A549 (cell line): ENCODE data around the gene PVR. TPM values are rescaled to one million over a fixed set of nuclear protein-coding genes. Genes with fewer than 3 reads are reported as not detected.

Source experiments
- ATAC-seq, 2 experiments: fragments of 200-7000 bp in 1 of 2; fragments of >200 bp in 1 of 2; cut with Nextera tagmentation in 1 of 2; cut with Tn5 transposase in 1 of 2; 3 replicates each; pipeline versions ENCODE4 v1.8.0 to v1.9.1; 2018 to 2020; ENCODE audit warnings: mild to moderate bottlenecking in 1 of 2, moderate library complexity in 1 of 2
- CTCF ChIA-PET: fragments of 300-600 bp; sonication (Branson Sonifier 250); formaldehyde crosslinking; extraction: SDS; loops from one replicate; lab custom pipeline; 2021; ENCODE audit warnings: antibody characterized with exemption, inconsistent platforms; lab: Yijun Ruan, JAX
- POLR2A ChIA-PET: fragments of 350-600 bp; formaldehyde crosslinking; extraction: SDS; loops from one replicate; lab custom pipeline; 2021; ENCODE audit warnings: antibody characterized with exemption, inconsistent platforms; lab: Yijun Ruan, JAX
- DNase-seq, 2 experiments: peaks; one replicate each; pipeline versions ENCODE4 v3.0.0 to v3.0.0-alpha.2; 2011 to 2016; ENCODE audit warnings: low read depth in 1 of 2, low spot score in 1 of 2
- FAIRE-seq: peaks from 2 replicates; lab custom pipeline; 2011; peaks lifted over from hg19 to GRCh38; lab: Jason Lieb, UNC
- H3K27ac ChIP-seq, 2 experiments: fragments of >200 bp; sonication (Bioruptor Twin); formaldehyde crosslinking; 3 replicates each; pipeline ENCODE4 v1.5.1; 2016 to 2017
- H3K4me1 ChIP-seq: fragments of >200 bp; sonication (Bioruptor Twin); formaldehyde crosslinking; 3 replicates; pipeline ENCODE4 v1.6.1; 2016
- H3K4me2 ChIP-seq: fragments of >200 bp; sonication (Bioruptor Twin); formaldehyde crosslinking; 3 replicates; pipeline ENCODE4 v1.6.1; 2016
- H3K4me3 ChIP-seq: fragments of >200 bp; sonication (Bioruptor Twin); formaldehyde crosslinking; 3 replicates; pipeline ENCODE4 v1.5.1; 2016
- H3K9me3 ChIP-seq: fragments of >200 bp; sonication (Bioruptor Twin); formaldehyde crosslinking; 3 replicates; pipeline ENCODE4 v1.6.1; 2016
- CEBPB ChIP-seq, 2 experiments: fragments of >200 bp in 1 of 2; sonication (Bioruptor Twin) in 1 of 2; formaldehyde crosslinking in 1 of 2; IDR thresholded peaks; 2 replicates each; pipeline ENCODE4 v1.6.1; 2012 to 2016
- FOSB ChIP-seq: fragments of 250-450 bp; sonication (Bioruptor Pico); IDR thresholded peaks from 2 replicates; pipeline ENCODE4 v1.5.0; 2020; ENCODE audit warnings: mild to moderate bottlenecking, moderate library complexity
- FOSL2 ChIP-seq, 2 experiments: fragments of 450-650 bp in 1 of 2; fragments of >200 bp in 1 of 2; sonication (Bioruptor Twin) in 1 of 2; formaldehyde crosslinking; IDR thresholded peaks; 2 replicates each; pipeline versions ENCODE4 v1.5.0 to v1.6.1; 2016 to 2020; ENCODE audit warnings: mild to moderate bottlenecking in 1 of 2, moderate library complexity in 1 of 2
- GATA3 ChIP-seq: IDR thresholded peaks from 2 replicates; pipeline ENCODE4 v1.6.1; 2012; ENCODE audit warnings: borderline replicate concordance
- HEYL ChIP-seq: fragments of 250-450 bp; sonication (Bioruptor Pico); IDR thresholded peaks from 2 replicates; pipeline ENCODE4 v1.8.0; 2021; ENCODE audit warnings: mild to moderate bottlenecking, moderate library complexity
- HOXB13 ChIP-seq: fragments of 250-450 bp; sonication (Bioruptor Pico); IDR thresholded peaks from 2 replicates; pipeline ENCODE4 v1.5.0; 2020; ENCODE audit warnings: low read depth, mild to moderate bottlenecking, moderate library complexity
- HOXB5 ChIP-seq: fragments of 250-450 bp; sonication (Bioruptor Pico); IDR thresholded peaks from 2 replicates; pipeline ENCODE4 v1.5.0; 2020; ENCODE audit warnings: mild to moderate bottlenecking, moderate library complexity
- JUN ChIP-seq, 2 experiments: fragments of >200 bp; sonication (Bioruptor Twin); formaldehyde crosslinking; IDR thresholded peaks; 2 replicates in 1 of 2; 3 replicates in 1 of 2; pipeline ENCODE4 v1.6.1; 2016 to 2017
- JUNB ChIP-seq: fragments of >200 bp; sonication (Bioruptor Twin); formaldehyde crosslinking; IDR thresholded peaks from 2 replicates; pipeline ENCODE4 v1.6.1; 2016
- KDM1A ChIP-seq: fragments of 200-600 bp; sonication (generic); IDR thresholded peaks from 2 replicates; pipeline ENCODE4 v1.6.1; 2016; ENCODE audit warnings: low read depth, mild to moderate bottlenecking
- KDM5A ChIP-seq: fragments of 200-600 bp; sonication (generic); IDR thresholded peaks from 2 replicates; pipeline ENCODE4 v1.6.1; 2016; ENCODE audit warnings: antibody characterized with exemption, mild to moderate bottlenecking
- NFE2L2 ChIP-seq: fragments of 150-350 bp; conservative IDR thresholded peaks from 2 replicates; pipeline ENCODE4 v1.6.1; 2014; ENCODE audit warnings: low read length
- NPAS2 ChIP-seq: fragments of 250-450 bp; sonication (Bioruptor Pico); IDR thresholded peaks from 2 replicates; pipeline ENCODE4 v1.8.0; 2022; ENCODE audit warnings: mild to moderate bottlenecking, moderate library complexity, borderline replicate concordance
- NR3C1 ChIP-seq: fragments of >200 bp; sonication (Bioruptor Twin); formaldehyde crosslinking; IDR thresholded peaks from 3 replicates; pipeline ENCODE4 v1.6.1; 2017
- PHF8 ChIP-seq: fragments of 200-600 bp; sonication (generic); IDR thresholded peaks from 2 replicates; pipeline ENCODE4 v1.6.1; 2016; ENCODE audit warnings: low read depth, mild to moderate bottlenecking, antibody characterized with exemption, moderate library complexity, borderline replicate concordance
- POLR2A ChIP-seq: IDR thresholded peaks from 2 replicates; pipeline ENCODE4 v1.6.1; 2012; ENCODE audit warnings: mild to moderate bottlenecking, low read length
- POLR2AphosphoS2 ChIP-seq: conservative IDR thresholded peaks from 2 replicates; pipeline ENCODE4 v1.6.1; 2012; ENCODE audit warnings: low read length, improper control_type of control experiment, inconsistent platforms
- RCOR1 ChIP-seq: fragments of 150-350 bp; IDR thresholded peaks from 2 replicates; pipeline ENCODE4 v1.6.1; 2014; ENCODE audit warnings: antibody characterized with exemption, low read length, low read depth
- RFX5 ChIP-seq: fragments of 450-650 bp; IDR thresholded peaks from 2 replicates; pipeline ENCODE4 v1.7.1; 2014; ENCODE audit warnings: antibody characterized with exemption, mild to moderate bottlenecking, moderate library complexity
- RNF2 ChIP-seq: fragments of 200-600 bp; sonication (generic); IDR thresholded peaks from 2 replicates; pipeline ENCODE4 v1.6.1; 2016; ENCODE audit warnings: low read depth, mild to moderate bottlenecking, antibody characterized with exemption, moderate library complexity, borderline replicate concordance
- ZNF302 ChIP-seq: fragments of 250-450 bp; sonication (Bioruptor Pico); IDR thresholded peaks from 2 replicates; pipeline ENCODE4 v1.9.0; 2021; ENCODE audit warnings: inconsistent platforms, mild to moderate bottlenecking, moderate library complexity
- ZSCAN20 ChIP-seq: fragments of 250-450 bp; sonication (Bioruptor Pico); IDR thresholded peaks from 2 replicates; pipeline ENCODE4 v1.8.0; 2022; ENCODE audit warnings: mild to moderate bottlenecking, moderate library complexity
- WGBS: methylation state at CpG from one replicate; pipeline ENCODE4 v1.1.6; 2017; ENCODE audit errors: missing lambda C conversion rate; 5-methylcytosine and 5-hydroxymethylcytosine counted together
- polyA plus RNA-seq, 4 experiments: library from polyadenylated mRNA; depleted of rRNA in 3 of 4; stranded (reverse); fragments of >200 nt; fragmentation: RNase III in 1 of 4; extraction: RNeasy Plus Mini Kit Qiagen cat#74134 plus additional on column Dnase treatment in 1 of 4; gene quantifications; 2 replicates in 3 of 4; 3 replicates in 1 of 4; pipeline ENCODE4 v1.2.3, GENCODE V29; 2011 to 2017
- TF ChIP-seq, protein P1 (sequence below): IDR thresholded peaks from 2 replicates; pipeline ENCODE4 v1.6.1; 2012
- TF ChIP-seq, protein P2 (sequence below): fragments of >200 bp; sonication (Bioruptor Twin); formaldehyde crosslinking; IDR thresholded peaks from 3 replicates; pipeline ENCODE4 v1.5.1; 2016
- TF ChIP-seq, protein P3 (sequence below): fragments of 250-450 bp; sonication (Bioruptor Pico); IDR thresholded peaks from 2 replicates; pipeline ENCODE4 v1.5.0; 2021; ENCODE audit warnings: mild to moderate bottlenecking, moderate library complexity, borderline replicate concordance
- TF ChIP-seq, protein P4 (sequence below): IDR thresholded peaks from 2 replicates; pipeline ENCODE4 v1.6.1; 2012
- TF ChIP-seq, protein P5 (sequence below): fragments of >200 bp; sonication (Bioruptor Twin); formaldehyde crosslinking; IDR thresholded peaks from 3 replicates; pipeline ENCODE4 v1.6.1; 2016
- TF ChIP-seq, protein P6 (sequence below): fragments of 450-650 bp; IDR thresholded peaks from 2 replicates; pipeline ENCODE4 v1.6.1; 2014; ENCODE audit warnings: antibody characterized with exemption

PVR gene
- polyA plus RNA-seq, 2 of the 4 experiments (the other 2 are of a cell fraction), result 90.3 to 108 TPM

DNA sequence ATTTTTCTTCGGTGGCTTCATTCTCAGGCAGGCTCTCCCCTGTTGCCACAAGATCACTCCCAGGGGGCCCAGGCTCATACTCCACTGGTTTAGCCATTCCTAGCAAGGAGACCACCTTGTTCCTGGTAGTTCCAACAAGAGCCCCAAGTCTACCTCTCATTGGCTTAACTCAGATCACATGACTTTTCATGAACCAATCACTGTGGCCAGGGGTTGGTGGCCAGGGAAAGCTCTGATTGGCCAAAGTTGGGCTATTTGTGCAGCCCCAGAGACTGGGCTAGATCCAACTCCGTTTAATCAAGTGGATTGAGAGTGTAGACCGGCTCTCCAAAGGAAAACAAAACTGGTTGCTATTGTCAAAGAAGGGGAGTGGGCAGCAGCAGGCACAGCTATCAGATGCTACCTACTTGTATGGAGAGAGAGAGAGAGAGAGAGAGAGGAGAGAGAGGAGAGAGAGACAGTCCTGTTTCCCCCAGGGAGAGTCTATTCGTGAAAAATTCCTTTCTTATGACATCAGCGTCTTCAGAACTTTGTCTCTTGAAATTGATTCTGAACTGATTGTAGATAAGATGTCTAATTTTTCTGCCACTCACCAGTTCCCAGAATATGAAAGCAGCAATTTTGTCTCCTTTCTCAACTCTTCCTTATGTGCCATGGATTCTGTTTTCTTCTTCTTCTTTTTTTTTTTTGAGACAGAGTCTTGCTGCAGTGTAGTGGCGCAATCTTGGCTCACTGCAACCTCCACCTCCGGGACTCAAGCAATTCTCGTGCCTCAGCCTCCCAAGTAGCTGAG, 33.5 kb downstream of the PVR start:
- FAIRE-seq, result peak; percentile 99
- no peak for TF ChIP-seq NR3C1
- TF ChIP-seq CEBPB (IDR thresholded peaks at IDR 0.05), result peak; percentile 82 to 93
- TF ChIP-seq RNF2, result no peak
- 0 out of 2 replicates have a peak, but pooled peaks have one; percentile 22 for TF ChIP-seq ZSCAN20 (CRISPR knock-in tag)
- TF ChIP-seq, protein P1, sequence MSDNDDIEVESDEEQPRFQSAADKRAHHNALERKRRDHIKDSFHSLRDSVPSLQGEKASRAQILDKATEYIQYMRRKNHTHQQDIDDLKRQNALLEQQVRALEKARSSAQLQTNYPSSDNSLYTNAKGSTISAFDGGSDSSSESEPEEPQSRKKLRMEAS, result peak; percentile 15; the same call in 1 of the 2 replicates
- TF ChIP-seq FOSL2 (IDR thresholded peaks at IDR 0.05), result 0 out of 2 replicates have a peak, but pooled peaks have one; percentile 23
- TF ChIP-seq FOSL2 (CRISPR knock-in tag; IDR thresholded peaks at IDR 0.05), result peak; percentile 73
- TF ChIP-seq, protein P2, sequence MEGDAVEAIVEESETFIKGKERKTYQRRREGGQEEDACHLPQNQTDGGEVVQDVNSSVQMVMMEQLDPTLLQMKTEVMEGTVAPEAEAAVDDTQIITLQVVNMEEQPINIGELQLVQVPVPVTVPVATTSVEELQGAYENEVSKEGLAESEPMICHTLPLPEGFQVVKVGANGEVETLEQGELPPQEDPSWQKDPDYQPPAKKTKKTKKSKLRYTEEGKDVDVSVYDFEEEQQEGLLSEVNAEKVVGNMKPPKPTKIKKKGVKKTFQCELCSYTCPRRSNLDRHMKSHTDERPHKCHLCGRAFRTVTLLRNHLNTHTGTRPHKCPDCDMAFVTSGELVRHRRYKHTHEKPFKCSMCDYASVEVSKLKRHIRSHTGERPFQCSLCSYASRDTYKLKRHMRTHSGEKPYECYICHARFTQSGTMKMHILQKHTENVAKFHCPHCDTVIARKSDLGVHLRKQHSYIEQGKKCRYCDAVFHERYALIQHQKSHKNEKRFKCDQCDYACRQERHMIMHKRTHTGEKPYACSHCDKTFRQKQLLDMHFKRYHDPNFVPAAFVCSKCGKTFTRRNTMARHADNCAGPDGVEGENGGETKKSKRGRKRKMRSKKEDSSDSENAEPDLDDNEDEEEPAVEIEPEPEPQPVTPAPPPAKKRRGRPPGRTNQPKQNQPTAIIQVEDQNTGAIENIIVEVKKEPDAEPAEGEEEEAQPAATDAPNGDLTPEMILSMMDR, result no peak
- TF ChIP-seq FOSB (CRISPR knock-in tag), result 0 out of 2 replicates have a peak, but pooled peaks have one; percentile 35
- TF ChIP-seq POLR2AphosphoS2, result no peak
- no peak for TF ChIP-seq POLR2A
- TF ChIP-seq, protein P3, sequence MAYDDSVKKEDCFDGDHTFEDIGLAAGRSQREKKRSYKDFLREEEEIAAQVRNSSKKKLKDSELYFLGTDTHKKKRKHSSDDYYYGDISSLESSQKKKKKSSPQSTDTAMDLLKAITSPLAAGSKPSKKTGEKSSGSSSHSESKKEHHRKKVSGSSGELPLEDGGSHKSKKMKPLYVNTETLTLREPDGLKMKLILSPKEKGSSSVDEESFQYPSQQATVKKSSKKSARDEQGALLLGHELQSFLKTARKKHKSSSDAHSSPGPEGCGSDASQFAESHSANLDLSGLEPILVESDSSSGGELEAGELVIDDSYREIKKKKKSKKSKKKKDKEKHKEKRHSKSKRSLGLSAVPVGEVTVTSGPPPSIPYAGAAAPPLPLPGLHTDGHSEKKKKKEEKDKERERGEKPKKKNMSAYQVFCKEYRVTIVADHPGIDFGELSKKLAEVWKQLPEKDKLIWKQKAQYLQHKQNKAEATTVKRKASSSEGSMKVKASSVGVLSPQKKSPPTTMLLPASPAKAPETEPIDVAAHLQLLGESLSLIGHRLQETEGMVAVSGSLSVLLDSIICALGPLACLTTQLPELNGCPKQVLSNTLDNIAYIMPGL (CRISPR knock-in tag), result no peak
- TF ChIP-seq, protein P4, sequence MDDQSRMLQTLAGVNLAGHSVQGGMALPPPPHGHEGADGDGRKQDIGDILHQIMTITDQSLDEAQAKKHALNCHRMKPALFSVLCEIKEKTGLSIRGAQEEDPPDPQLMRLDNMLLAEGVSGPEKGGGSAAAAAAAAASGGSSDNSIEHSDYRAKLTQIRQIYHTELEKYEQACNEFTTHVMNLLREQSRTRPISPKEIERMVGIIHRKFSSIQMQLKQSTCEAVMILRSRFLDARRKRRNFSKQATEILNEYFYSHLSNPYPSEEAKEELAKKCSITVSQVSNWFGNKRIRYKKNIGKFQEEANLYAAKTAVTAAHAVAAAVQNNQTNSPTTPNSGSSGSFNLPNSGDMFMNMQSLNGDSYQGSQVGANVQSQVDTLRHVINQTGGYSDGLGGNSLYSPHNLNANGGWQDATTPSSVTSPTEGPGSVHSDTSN, result no peak
- 0 out of 2 replicates have a peak, but pooled peaks have one; percentile 22 for TF ChIP-seq HOXB5 (CRISPR knock-in tag)
- TF ChIP-seq GATA3, result peak; percentile 60; the same call in 1 of the 2 replicates
- no peak for TF ChIP-seq RCOR1
- TF ChIP-seq HOXB13, result no peak
- TF ChIP-seq HEYL, result no peak
- peak; percentile 45 to 56; a peak in 3 of 5 replicates for TF ChIP-seq JUN (IDR thresholded peaks at IDR 0.05)
- TF ChIP-seq, protein P5, sequence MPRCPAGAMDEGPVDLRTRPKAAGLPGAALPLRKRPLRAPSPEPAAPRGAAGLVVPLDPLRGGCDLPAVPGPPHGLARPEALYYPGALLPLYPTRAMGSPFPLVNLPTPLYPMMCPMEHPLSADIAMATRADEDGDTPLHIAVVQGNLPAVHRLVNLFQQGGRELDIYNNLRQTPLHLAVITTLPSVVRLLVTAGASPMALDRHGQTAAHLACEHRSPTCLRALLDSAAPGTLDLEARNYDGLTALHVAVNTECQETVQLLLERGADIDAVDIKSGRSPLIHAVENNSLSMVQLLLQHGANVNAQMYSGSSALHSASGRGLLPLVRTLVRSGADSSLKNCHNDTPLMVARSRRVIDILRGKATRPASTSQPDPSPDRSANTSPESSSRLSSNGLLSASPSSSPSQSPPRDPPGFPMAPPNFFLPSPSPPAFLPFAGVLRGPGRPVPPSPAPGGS, result no peak
- TF ChIP-seq RFX5, result no peak
- TF ChIP-seq NPAS2 (CRISPR knock-in tag), result no peak
- no peak for TF ChIP-seq KDM5A
- no peak for TF ChIP-seq NFE2L2
- no peak for TF ChIP-seq ZNF302
- TF ChIP-seq, protein P6, sequence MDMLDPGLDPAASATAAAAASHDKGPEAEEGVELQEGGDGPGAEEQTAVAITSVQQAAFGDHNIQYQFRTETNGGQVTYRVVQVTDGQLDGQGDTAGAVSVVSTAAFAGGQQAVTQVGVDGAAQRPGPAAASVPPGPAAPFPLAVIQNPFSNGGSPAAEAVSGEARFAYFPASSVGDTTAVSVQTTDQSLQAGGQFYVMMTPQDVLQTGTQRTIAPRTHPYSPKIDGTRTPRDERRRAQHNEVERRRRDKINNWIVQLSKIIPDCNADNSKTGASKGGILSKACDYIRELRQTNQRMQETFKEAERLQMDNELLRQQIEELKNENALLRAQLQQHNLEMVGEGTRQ, result peak; percentile 76
- peak; percentile 60 for TF ChIP-seq JUNB
- no peak for TF ChIP-seq PHF8
- no peak for TF ChIP-seq KDM1A
- CTCF ChIA-PET, result interaction anchor here (0.7 to 15.7 kb wide), 8 partner anchors 12 to 107 kb away, joined by 3 to 180 read pairs (median 6); no protein-coding TSS in a partner anchor
- Histone ChIP-seq H3K4me2 (peak overlapping the region; percentile 36), H3K4me1 (peaks cover 34% of the 10 kb centered on the region), H3K9me3 (no peaks in the 10 kb centered on the region), H3K4me3 (no peak overlapping the region), H3K27ac (peak overlapping the region; percentile 61 to 86)
- WGBS, result 34% methylated on average over 8 of the region's 8 CpGs
- ATAC-seq, result peak; percentile 62 to 86
- DNase-seq, result peak; percentile 89 to 90
- POLR2A ChIA-PET, result interaction anchor here (0.7 to 1.2 kb wide), 3 partner anchors 47 to 93 kb away, joined by 3 to 4 read pairs (median 3); no protein-coding TSS in a partner anchor
